K562 (cell line): ENCODE data around the gene PDZD8. TPM values are rescaled to one million over a fixed set of nuclear protein-coding genes. Genes with fewer than 3 reads are reported as not detected.

ENCODE experiments used
- ATAC-seq: fragments of 200-7000 bp; cut with Tn5 transposase; 3 replicates; pipeline ENCODE4 v1.9.1; 2020; ENCODE audit warnings: moderate library complexity
- BruUV-seq: library from RNA; stranded (reverse); fragments of 400-500 nt; replicated peaks from 2 replicates; lab custom pipeline; 2021; lab: Mats Ljungman, UMichigan
- CTCF ChIA-PET: fragments of 300-600 bp; formaldehyde crosslinking; extraction: SDS; loops from one replicate; lab custom pipeline; 2021; ENCODE audit warnings: low intra/inter-chr PET ratio; lab: Yijun Ruan, JAX
- POLR2A ChIA-PET: fragments of 300-600, 350-650 bp; sonication (Branson Sonifier 250); formaldehyde crosslinking; extraction: SDS; loops from one replicate; lab custom pipeline; 2021; ENCODE audit warnings: antibody characterized with exemption, inconsistent platforms; lab: Yijun Ruan, JAX
- DNase-seq, 4 experiments: peaks; one replicate each; pipeline versions ENCODE4 v3.0.0 to v3.0.0-alpha.2; 2011 to 2018; ENCODE audit warnings: low spot score in 3 of 4, mixed read lengths in 3 of 4; ENCODE audit errors: extremely low read depth in 1 of 4
- FAIRE-seq: peaks from 2 replicates; lab custom pipeline; 2011; peaks lifted over from hg19 to GRCh38; lab: Jason Lieb, UNC
- H2AFZ ChIP-seq: 2 replicates; pipeline ENCODE4 v1.6.0; 2011; ENCODE audit warnings: low read depth, low read length, control low read depth, inconsistent platforms
- H3K27ac ChIP-seq: fragments of 200-600 bp; 3 replicates; pipeline ENCODE4 v1.8.0; 2011; ENCODE audit warnings: low read depth, mild to moderate bottlenecking, control low read depth, inconsistent platforms, low read length, moderate library complexity, mixed read lengths; ENCODE audit errors: extremely low read depth
- H3K27me3 ChIP-seq, 2 experiments: fragments of 300-600 bp in 1 of 2; 2 replicates in 1 of 2; 3 replicates in 1 of 2; pipeline versions ENCODE4 v1.6.0 to v1.8.0; 2011; ENCODE audit warnings: inconsistent platforms in 2 of 2, low read length in 2 of 2, mild to moderate bottlenecking in 1 of 2, mixed read lengths in 1 of 2, moderate library complexity in 1 of 2; ENCODE audit not compliant: control insufficient read depth in 2 of 2, insufficient read depth in 2 of 2
- H3K36me3 ChIP-seq: fragments of 300-600 bp; 3 replicates; pipeline ENCODE4 v1.8.0; 2011; ENCODE audit warnings: mild to moderate bottlenecking, low read length, inconsistent platforms; ENCODE audit not compliant: control insufficient read depth, insufficient read depth
- H3K4me1 ChIP-seq, 2 experiments: fragments of 200-600 bp in 1 of 2; replicated peaks in 1 of 2; 2 replicates in 1 of 2; 3 replicates in 1 of 2; pipeline versions ENCODE4 v1.5.1 to v1.8.0; 2011; ENCODE audit warnings: inconsistent platforms in 2 of 2, low read length in 2 of 2, mild to moderate bottlenecking in 1 of 2, mixed read lengths in 1 of 2, moderate library complexity in 1 of 2; ENCODE audit not compliant: control insufficient read depth in 2 of 2, insufficient read depth in 2 of 2
- H3K4me2 ChIP-seq: 2 replicates; pipeline ENCODE4 v1.6.1; 2011; ENCODE audit warnings: low read length, control low read depth, inconsistent platforms, mixed read lengths; ENCODE audit not compliant: insufficient read depth
- H3K4me3 ChIP-seq: fragments of 200-600 bp; sonication (generic), shearing (Covaris generic); 2 replicates; pipeline ENCODE4 v1.5.1; 2016; ENCODE audit warnings: control low read depth, inconsistent platforms
- H3K79me2 ChIP-seq: fragments of 200-600 bp; 3 replicates; pipeline ENCODE4 v1.8.0; 2011; ENCODE audit warnings: low read length, inconsistent platforms; ENCODE audit not compliant: control insufficient read depth, insufficient read depth
- H3K9ac ChIP-seq, 2 experiments: 2 replicates each; pipeline versions ENCODE4 v1.6.0 to v1.6.1; 2011; ENCODE audit warnings: low read depth in 2 of 2, low read length in 2 of 2, control low read depth in 1 of 2, inconsistent platforms in 1 of 2, mild to moderate bottlenecking in 1 of 2, mixed read lengths in 1 of 2; ENCODE audit not compliant: insufficient read depth in 1 of 2
- H3K9me1 ChIP-seq: one replicate; pipeline ENCODE4 v1.6.0; 2011; ENCODE audit warnings: inconsistent platforms, mild to moderate bottlenecking, low read length, moderate library complexity; ENCODE audit not compliant: control insufficient read depth, insufficient read depth
- H3K9me3 ChIP-seq: replicated peaks from 2 replicates; pipeline ENCODE4 v1.5.1; 2011; ENCODE audit warnings: low read depth, low read length, inconsistent platforms; ENCODE audit not compliant: control insufficient read depth, insufficient read depth
- H4K20me1 ChIP-seq: replicated peaks from 2 replicates; pipeline ENCODE4 v1.6.1; 2011; ENCODE audit warnings: low read length, inconsistent platforms, mixed read lengths; ENCODE audit not compliant: control insufficient read depth, insufficient read depth
- CREB1 ChIP-seq, 2 experiments: sonication (generic) in 1 of 2; formaldehyde crosslinking in 1 of 2; IDR thresholded peaks; 2 replicates each; pipeline versions ENCODE4 v1.6.1 to v1.8.0; 2012 to 2022; ENCODE audit warnings: inconsistent platforms in 1 of 2, mild to moderate bottlenecking in 1 of 2, missing genetic modification reagents in 1 of 2, moderate library complexity in 1 of 2
- EGR1 ChIP-seq: fragments of 450-650 bp; conservative IDR thresholded peaks from 2 replicates; pipeline ENCODE4 v1.6.1; 2017; ENCODE audit warnings: mild to moderate bottlenecking
- FOSL1 ChIP-seq: fragments of 200-800 bp; sonication (Bioruptor generic); conservative IDR thresholded peaks from 2 replicates; pipeline ENCODE4 v1.6.1; 2016; ENCODE audit warnings: missing genetic modification characterization, missing compliant biosample characterization
- GATA2 ChIP-seq: sonication (generic); formaldehyde crosslinking; IDR thresholded peaks from 2 replicates; pipeline ENCODE4 v1.4.0; 2020; ENCODE audit warnings: mild to moderate bottlenecking, missing genetic modification reagents
- L3MBTL2 ChIP-seq: fragments of 450-650 bp; IDR thresholded peaks from 2 replicates; pipeline ENCODE4 v1.6.1; 2016; ENCODE audit warnings: mild to moderate bottlenecking, moderate library complexity
- PHF21A ChIP-seq: fragments of 450-650 bp; IDR thresholded peaks from 2 replicates; pipeline ENCODE4 v1.6.1; 2017; ENCODE audit warnings: low read depth, borderline replicate concordance
- PML ChIP-seq: IDR thresholded peaks from 2 replicates; pipeline ENCODE4 v1.6.1; 2012; ENCODE audit warnings: low read length, inconsistent platforms
- SMARCA4 ChIP-seq: fragments of 450-650 bp; IDR thresholded peaks from 2 replicates; pipeline ENCODE4 v1.6.1; 2016
- TAL1 ChIP-seq: fragments of 450-650 bp; IDR thresholded peaks from 2 replicates; pipeline ENCODE4 v1.6.1; 2016; ENCODE audit warnings: mild to moderate bottlenecking
- ZBTB8A ChIP-seq: fragments of 450-650 bp; IDR thresholded peaks from 2 replicates; pipeline ENCODE4 v1.6.1; 2018; ENCODE audit warnings: mild to moderate bottlenecking, moderate library complexity; ENCODE audit not compliant: partially characterized antibody
- ZNF23 ChIP-seq: fragments of 250-450 bp; sonication (Bioruptor Pico); IDR thresholded peaks from 2 replicates; pipeline ENCODE4 v1.4.0; 2020; ENCODE audit warnings: mild to moderate bottlenecking
- ZNF589 ChIP-seq: fragments of 200-800 bp; sonication (Bioruptor generic); IDR thresholded peaks from 2 replicates; pipeline ENCODE4 v1.6.1; 2016; ENCODE audit warnings: low read depth, missing genetic modification characterization, missing compliant biosample characterization
- WGBS: fragments of 100-300 bp; shearing (Covaris generic); methylation state at CpG from one replicate; pipeline ENCODE4 v1.1.6; 2016; ENCODE audit warnings: low coverage, mixed read lengths; ENCODE audit not compliant: insufficient coverage; ENCODE audit errors: missing lambda C conversion rate; 5-methylcytosine and 5-hydroxymethylcytosine counted together
- in situ Hi-C: fragments of 300-500 bp; cut with MboI; formaldehyde crosslinking; loops from 4 replicates; pipeline ENCODE4 v1.15.0; 2018; ENCODE audit warnings: inconsistent platforms, mixed read lengths
- intact Hi-C: fragments of 100-400 bp; cut with micrococcal nuclease; formaldehyde crosslinking; loops from 2 replicates; pipeline ENCODE4 v1.14.2; 2022
- polyA plus RNA-seq, 8 experiments: library from polyadenylated mRNA; depleted of rRNA in 4 of 8; stranded (reverse) in 5 of 8; unstranded in 3 of 8; fragments of >200 nt; fragmentation: Nextera tagmentation in 2 of 8; fragmentation: Illumina TruSeq in 1 of 8; extraction: Ambion mirVana in 2 of 8; extraction: Trizol in 1 of 8; gene quantifications; 2 replicates each; pipeline versions ENCODE4 v1.2.1 to v1.2.3, GENCODE V29; 2011 to 2014; ENCODE audit warnings: inconsistent platforms in 1 of 8, missing spikeins in 1 of 8
- total RNA-seq, 7 experiments: library from RNA; depleted of rRNA in 6 of 7; stranded (reverse); fragments of >200 nt in 6 of 7; fragmentation: Illumina TruSeq in 2 of 7; extraction: Trizol in 2 of 7; gene quantifications; 2 replicates each; pipeline versions ENCODE4 v1.2.1 to v1.2.3, GENCODE V29; 2011 to 2021; ENCODE audit warnings: low replicate concordance in 1 of 7
- TF ChIP-seq, protein P1 (sequence below): fragments of 250-450 bp; sonication (Bioruptor Pico); IDR thresholded peaks from 2 replicates; pipeline ENCODE4 v1.5.0; 2021

Gene PDZD8
- total and polyA plus RNA-seq, 9 of the 15 experiments (the other 6 are each of a cell fraction or from before 2014, with no cell fraction given), result 5.5 to 53.4 (median 36.8) TPM

DNA sequence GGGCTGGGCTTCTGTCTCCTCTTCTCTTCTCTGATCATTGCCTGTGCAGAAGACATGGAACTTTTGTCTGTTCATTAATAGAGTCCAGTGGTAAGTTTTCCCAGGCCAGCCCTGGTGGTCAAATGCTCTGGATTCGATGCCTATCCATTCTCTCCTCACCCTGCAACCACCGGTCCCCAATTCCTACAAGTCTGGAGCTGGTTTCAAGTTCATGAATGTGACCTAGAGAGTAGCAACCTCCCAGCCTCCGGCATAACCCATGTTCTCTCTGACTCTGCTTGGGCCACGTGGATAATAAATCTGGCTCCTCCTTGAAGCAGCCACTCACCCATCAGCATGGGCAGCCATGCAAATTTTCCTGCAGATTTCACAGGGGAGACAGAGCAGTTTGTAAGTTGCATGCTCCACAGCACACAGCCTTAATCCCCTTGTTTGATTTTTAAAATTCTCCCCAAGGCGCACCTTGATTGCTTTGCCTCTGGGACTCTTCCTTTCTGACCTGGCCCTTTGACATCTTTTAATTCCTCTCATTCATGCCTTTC lies 37.3 kb upstream of the PDZD8 start:
- H4K20me1 ChIP-seq, result no peaks in the 10 kb centered on the region
- no peaks in the 10 kb centered on the region for H3K9me3 ChIP-seq
- no peaks in the 10 kb centered on the region for H3K27me3 ChIP-seq
- 0 out of 3 replicates have a peak, but pooled peaks cover 5% of the 10 kb centered on the region for H3K79me2 ChIP-seq
- FAIRE-seq (no peak), DNase-seq (no peak), ATAC-seq (no peak)
- no peaks in the 10 kb centered on the region for H3K36me3 ChIP-seq
- ChIA-PET POLR2A (no interaction called here), CTCF (no interaction called here)
- intact Hi-C loops (no loop called here), in situ Hi-C loops (no loop called here)
- TF ChIP-seq PHF21A (0 out of 2 replicates have a peak, but pooled peaks have one; percentile 18), ZNF589 (no peak)
- peak overlapping the region; percentile 70 for H3K4me2 ChIP-seq
- BruUV-seq, result no TSS peak
- 39% methylated on average over 5 of the region's 5 CpGs for WGBS
- H2AFZ ChIP-seq, result peak overlapping the region; percentile 82; the same call in 1 of the 2 replicates
- no peak overlapping the region for H3K4me3 ChIP-seq
- H3K9me1 ChIP-seq, result no peaks in the 10 kb centered on the region
- no peak overlapping the region; a peak in 1 of 4 replicates for H3K9ac ChIP-seq
- peaks cover 32 to 67% of the 10 kb centered on the region in 2 experiments for H3K4me1 ChIP-seq
- H3K27ac ChIP-seq, result peak overlapping the region; percentile 89

DNA sequence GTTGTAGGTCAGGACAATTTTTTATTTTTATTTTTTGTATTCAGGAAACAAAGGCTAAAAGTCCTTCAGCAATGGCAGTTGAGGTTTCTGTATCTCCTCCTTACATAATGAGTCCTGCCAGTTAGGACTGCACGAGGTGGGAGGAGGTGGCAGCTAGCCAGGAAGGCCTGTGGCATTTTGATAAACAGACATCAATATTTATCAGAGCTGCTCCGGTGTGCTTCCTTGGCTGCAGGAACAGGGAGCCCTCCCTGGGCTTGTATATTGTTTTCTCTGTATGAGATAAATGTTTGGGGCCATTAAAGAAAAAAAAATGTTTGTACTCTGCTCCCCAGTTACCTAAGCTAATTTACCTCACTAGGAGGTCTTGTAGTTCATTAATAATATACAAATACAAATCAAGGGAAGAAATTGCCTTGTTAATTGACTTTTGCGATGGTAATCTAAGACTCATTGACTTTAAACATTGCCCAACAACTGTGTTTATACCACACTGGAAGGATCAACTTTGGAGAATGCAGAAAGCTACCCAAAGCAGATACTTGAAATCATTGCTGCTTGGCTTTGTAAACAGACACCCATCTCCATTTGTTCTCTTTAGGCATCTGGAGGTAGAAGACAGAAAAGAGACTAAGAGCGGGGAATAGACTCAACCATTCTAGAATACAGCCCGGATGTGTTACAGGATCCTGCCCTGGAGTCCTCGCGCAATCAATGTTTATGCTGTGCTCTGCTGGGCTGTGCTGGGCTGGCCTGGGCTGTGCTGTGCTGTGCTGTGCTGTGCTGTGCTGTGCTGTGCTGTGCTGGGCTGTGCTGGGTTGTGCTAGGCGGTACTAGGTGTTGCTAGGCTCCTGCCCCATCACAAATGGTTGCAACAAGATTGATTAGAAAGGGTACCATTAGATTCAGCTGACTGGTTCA lies 36.5 kb upstream of the PDZD8 start:
- no TSS peak for BruUV-seq
- Histone ChIP-seq H4K20me1 (no peaks in the 10 kb centered on the region), H3K9me3 (no peaks in the 10 kb centered on the region), H3K9ac (peak overlapping the region in 1 of 2 experiments; percentile 59; a peak in 2 of 4 replicates), H3K27me3 (no peaks in the 10 kb centered on the region), H3K36me3 (no peaks in the 10 kb centered on the region), H2AFZ (peak overlapping the region; percentile 82), H3K4me1 (peaks cover 33 to 75% of the 10 kb centered on the region in 2 experiments), H3K79me2 (0 out of 3 replicates have a peak, but pooled peaks cover 5% of the 10 kb centered on the region), H3K27ac (peak overlapping the region; percentile 89), H3K4me2 (peak overlapping the region; percentile 70), H3K4me3 (no peak overlapping the region), H3K9me1 (no peaks in the 10 kb centered on the region)
- intact Hi-C loops (no loop called here), in situ Hi-C loops (no loop called here)
- WGBS, result 5% methylated on average over 7 of the region's 8 CpGs
- POLR2A ChIA-PET, result interaction anchor here (0.6 to 0.7 kb wide), 2 partner anchors 27 to 31 kb away, joined by 3 read pairs; no protein-coding TSS in a partner anchor
- peak; percentile 57 to 93 (median 70) for DNase-seq
- peak; percentile 81 for ATAC-seq
- CTCF ChIA-PET, result no interaction called here
- peak; percentile 96 for FAIRE-seq
- no peak for TF ChIP-seq ZBTB8A
- TF ChIP-seq SMARCA4, result peak; percentile 90
- TF ChIP-seq L3MBTL2, result 0 out of 2 replicates have a peak, but pooled peaks have one; percentile 14
- TF ChIP-seq TAL1, result peak; percentile 90
- TF ChIP-seq ZNF23, result no peak
- TF ChIP-seq GATA2 (CRISPR knock-in tag), result peak; percentile 73
- peak; percentile 73 for TF ChIP-seq EGR1
- TF ChIP-seq, protein P1, sequence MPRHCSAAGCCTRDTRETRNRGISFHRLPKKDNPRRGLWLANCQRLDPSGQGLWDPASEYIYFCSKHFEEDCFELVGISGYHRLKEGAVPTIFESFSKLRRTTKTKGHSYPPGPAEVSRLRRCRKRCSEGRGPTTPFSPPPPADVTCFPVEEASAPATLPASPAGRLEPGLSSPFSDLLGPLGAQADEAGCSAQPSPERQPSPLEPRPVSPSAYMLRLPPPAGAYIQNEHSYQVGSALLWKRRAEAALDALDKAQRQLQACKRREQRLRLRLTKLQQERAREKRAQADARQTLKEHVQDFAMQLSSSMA, result no peak
- TF ChIP-seq PML, result peak; percentile 90
- peak; percentile 42; the same call in 1 of the 2 replicates for TF ChIP-seq CREB1 (IDR thresholded peaks at IDR 0.05)
- no peak for TF ChIP-seq CREB1 (CRISPR knock-in tag; IDR thresholded peaks at IDR 0.05)
- TF ChIP-seq FOSL1 (tag), result peak; percentile 51; the same call in 1 of the 2 replicates
